Stimulated activated CD4-positive, alpha-beta T cell treated with anti-CD3 and anti-CD28 coated beads, Interleukin-4, amount 100 ng/mL, for 1 hour (primary cell): ENCODE measurements around the gene PIWIL4.
"Not testable (repeated sequence)": the region's sequence is repeated elsewhere in the genome, so short reads cannot be mapped to it uniquely, and the experiment has no call there.

Experiments used
- DNase-seq: peaks from one replicate; pipeline ENCODE4 v3.0.0-alpha.2; 2020

Gene PIWIL4

DNA sequence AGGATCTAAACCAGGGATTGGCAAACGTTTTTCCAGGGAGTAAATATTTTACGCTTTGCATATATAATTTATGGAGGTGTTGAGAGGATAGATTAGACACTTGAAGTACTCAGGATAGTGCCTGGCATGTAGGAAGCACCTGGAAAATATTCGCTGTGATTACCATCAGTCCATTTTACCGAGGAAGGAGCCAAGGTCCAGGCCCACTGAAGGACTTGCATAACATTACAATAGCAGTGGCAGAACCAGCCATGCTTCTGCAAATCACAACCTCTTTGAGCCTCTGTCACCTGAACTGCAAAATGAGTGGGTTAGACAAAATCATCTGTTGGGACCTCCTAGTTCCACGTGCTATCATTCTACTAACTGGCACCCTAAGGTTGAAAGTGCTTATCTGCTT, 18.0 kb upstream of the PIWIL4 start:
- DNase-seq, result no peak

DNA sequence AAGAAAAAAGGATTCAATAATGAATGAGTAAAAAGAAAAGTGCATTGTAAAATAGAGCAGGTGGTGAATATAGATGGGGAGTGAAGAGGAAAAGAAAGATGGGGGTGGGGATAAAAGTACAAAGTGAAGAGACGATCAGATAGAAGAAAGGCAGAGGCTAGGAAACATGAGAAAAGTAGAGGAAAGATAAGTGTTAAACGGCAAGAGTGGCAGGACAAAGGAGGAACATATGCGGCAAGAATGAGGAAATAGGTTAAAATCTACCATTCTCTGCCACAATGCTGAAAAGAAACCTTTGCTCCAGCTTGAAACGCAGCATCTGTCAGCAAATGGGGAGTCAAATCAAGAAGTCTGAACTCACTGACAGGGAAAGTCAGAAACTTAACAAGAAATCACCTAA, 16.7 kb upstream of the PIWIL4 start:
- DNase-seq, result no peak

DNA sequence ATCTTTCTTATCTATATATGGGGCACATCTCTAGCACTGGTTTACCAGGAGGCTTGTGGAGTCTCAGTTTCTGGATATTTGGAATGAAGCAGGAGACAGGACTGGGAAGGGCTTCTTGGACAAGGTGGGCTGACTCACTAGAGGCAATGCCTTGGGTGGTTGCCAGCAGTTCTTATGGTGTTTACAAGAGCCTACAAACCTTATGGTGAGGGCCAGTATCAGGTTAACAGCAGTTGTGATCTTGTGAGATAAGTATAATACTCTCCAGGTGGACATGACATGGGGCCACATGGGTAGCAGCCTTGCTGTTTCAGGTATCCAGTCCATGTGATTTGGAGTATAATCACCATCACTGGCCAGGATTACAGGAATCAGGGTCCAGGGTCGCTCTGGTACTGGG, 13.2 kb upstream of the PIWIL4 start:
- DNase-seq, result no peak

DNA sequence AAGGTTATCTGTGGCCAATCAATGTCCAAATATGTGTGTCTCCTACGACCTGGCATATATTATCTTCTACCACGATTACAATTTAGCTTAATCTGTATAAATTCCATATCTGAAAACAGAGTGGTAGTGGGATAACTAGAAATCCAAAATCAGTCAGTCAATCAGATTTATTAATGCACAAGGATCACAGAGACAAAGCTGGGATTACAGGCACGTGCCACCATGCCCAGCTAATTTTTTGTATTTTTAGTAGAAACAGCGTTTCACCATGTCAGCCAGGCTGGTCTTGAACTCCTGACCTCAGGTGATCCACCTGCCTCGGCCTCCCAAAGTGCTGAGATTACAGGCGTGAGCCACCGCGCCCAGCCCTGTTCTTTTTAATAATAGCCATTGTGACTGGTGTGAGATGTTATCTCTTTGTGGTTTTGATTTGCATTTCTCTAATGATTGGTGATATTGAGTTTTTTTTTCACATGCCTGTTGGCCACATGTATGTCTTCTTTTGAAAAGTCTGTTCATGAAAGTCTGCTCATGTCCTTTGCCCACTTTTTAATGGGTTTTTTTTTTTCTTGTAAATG, 11.3 kb upstream of the PIWIL4 start:
- not testable (repeated sequence) for DNase-seq

DNA sequence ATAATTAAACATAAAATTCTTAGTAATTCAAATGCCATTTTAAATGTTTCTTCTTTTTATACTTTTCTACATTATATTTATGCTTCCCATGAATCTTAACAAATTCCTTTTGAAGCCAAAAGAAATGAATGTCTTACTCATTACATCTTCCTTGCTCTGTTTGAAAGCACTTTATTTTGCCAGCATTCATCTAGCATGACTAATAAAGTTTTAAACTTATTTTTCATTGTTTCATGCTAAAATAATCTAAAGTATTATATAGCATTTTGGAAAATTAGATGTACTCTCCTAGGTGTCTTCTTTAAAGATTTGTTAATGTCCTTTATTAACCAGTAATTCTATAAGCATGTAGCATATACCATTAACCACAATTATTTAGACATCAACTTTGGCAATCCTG, 9.7 kb upstream of the PIWIL4 start:
- DNase-seq, result no peak

DNA sequence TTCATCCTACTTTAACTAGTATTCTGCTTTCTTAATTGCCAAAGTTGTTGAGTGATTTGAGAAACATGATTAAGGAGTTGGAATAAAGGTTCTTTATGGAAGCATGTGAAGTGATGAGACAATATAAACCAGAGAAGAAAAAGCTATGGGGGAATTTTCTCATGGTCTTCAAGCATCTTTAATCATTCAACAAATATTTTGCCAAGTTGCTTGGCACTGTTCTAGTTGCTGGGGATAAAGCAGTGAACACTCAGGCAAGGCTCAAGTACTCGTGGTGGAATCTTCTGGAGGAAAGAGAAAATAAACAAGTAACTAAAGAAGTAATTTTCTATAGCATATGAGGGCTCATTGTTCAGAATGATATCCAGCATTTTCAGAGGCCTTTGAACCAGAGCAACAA, 9.2 kb upstream of the PIWIL4 start:
- no peak for DNase-seq

DNA sequence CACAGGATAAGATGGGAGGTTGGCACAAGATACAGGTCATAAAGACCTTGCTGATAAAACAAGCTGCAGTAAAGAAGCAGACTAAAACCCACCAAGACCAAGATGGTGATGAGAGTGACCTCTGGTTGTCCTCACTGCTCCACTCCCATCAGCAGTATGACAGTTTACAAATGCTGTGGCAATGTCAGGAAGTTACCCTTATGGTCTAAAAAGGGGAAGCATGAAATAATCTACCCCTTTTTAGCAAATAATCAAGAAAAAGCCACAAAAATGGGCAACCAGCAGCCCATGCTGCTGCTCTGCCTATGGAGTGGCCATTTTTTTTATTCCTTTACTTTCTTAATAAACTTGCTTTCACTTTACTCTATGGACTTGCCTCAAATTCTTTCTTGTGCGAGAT, 8.7 kb upstream of the PIWIL4 start:
- DNase-seq, result no peak

DNA sequence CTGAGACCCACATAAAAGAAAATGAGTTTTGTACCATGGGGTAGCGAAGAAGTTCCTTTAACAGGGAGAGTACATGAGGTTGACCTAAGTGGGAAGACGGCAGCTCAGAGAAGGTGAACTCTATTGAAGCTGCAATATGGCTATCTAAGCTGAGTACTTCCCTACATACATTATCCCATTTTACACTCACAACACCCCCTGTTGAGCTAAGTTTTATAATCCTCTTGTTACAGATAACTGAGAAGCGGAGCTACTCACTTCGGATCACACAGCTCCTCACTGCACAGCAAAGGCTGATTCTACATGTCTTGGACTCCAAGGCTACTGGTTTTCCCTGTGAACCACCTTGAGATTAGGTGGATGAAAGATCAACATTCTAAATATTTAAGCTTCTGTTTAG, 8.2 kb upstream of the PIWIL4 start:
- no peak for DNase-seq

DNA sequence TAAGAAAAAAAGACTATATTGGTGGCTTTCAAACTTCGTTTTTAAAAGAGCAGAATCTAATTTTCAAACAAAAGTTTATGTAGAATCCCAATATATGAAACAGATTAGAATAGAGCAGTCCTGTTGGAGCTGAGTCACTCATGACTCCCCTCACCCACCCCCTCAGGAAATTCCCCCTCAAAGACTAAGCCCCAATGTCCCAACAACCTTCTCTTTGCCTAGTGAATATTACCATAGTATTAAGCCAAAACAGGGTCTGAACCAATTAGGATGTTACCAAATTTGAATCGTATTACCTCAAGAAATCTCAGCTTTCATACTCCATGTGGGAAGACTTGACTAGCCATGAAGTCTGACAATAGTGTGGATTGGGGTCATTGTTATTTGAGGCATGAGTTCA, 7.8 kb upstream of the PIWIL4 start:
- DNase-seq, result no peak

DNA sequence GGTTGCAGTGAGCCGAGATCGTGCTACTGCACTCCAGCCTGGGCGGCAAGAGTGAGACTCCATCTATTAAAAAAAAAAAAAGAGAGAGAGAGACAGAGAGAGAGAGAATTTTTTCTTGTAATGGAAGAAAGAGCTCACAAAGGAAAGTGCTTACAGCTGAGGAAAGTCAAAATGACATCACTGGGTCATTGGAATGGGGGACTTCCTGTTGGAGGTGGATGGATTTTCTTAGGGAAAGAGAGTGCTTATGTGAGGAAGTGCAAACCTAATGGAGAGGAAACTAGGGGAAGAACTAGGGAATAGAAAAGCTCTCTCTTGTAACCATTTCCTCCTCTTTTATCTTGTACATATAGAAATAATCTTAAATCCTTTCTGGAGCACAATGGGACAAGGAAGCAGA, 6.3 kb upstream of the PIWIL4 start:
- DNase-seq, result no peak

DNA sequence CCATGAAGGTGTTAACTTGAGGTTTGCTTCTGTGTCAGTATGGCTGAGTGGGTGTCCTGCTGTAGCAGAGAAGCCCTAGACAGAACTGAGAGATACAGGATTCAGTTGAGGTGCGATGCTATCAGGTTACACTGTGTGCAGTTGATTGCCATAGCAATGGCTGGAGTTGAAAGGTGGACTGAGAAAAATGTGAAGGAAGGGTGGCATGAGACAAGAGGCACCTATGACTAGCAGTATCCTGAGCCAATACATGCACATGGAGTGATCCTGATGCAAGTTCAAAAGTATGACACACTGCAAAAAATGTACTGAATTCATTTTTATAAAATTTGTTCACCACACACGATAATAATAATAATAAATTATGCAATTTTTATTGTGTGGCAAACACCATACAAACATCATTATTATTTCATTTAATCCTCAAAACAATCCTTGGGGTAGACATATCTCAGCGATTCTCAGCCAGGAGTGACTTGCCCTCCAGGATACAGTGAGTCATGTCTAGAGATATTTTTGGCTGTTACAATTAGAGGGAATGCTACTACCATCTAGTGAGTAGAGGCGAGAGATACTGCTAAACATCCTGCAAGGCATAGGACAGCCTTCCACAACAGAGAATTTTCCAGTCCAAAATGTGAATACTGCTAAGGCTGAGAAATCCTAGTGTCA, 3.9 kb upstream of the PIWIL4 start:
- DNase-seq, result no peak

DNA sequence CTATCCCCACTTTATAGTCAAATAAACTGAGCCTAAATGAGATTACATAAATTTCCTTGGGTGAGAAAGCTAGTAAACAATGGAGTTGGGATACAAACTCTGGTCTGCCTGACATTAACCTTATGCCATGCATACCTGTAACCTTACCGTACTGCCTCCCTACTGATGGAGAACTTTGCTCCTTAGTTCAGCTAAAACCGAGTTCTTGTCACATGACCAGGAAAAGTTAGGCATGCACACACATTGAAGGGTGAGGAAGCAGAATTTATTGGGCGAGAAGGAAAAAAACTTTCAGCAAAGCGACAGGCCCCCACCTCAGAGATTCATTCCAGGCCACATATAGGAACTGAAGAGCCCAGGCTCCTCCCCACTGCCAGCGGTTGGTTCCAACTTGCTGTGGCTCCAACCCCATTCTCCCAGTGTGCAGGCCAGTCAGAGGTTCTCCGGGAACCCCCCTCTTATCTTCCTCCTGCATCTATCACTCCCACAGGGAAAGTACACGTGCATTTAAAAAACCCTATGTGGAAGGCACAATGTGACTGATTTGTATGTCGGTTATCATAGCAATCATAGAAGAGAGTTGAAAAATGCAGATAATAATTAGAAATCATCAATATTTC, 3.2 kb upstream of the PIWIL4 start:
- no peak for DNase-seq

DNA sequence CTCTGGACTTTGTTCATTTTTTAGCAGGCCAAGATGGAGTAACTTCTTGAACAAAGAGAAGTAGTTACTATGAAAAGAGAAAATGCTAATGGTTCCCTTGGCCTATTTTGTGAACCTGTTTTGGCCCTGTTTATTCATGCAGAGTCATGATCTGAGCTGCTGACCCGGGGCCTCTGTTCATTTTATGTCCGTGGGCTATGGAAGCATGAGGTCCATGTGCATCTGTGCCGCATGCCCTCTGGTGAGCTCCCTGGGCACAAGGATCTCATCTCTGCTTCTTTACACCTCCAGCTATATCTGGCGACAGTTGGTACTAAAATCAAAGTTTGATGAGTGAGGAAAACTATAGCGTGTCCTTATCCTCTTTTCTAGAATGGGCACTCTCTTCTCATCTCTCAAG, 1.0 kb downstream of the PIWIL4 start:
- DNase-seq, result no peak

DNA sequence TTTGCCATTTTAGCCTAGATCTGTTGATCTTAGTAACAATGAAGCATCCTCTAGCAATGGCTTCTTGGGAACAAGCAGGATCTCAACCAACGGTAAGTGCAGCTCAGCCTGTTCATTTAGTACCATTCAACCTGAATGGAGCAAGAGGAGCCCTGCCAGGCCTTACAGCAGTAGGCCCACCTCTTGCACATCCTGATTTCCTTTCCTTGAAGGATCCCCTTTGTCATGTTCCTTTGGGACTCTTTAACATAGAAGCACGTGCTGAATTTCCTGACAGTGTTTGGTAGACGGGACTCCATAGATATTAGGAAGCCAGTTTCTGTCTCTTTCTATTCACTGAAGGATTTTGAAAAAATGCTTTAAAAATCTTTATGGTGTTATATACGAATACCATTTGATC, 1.5 kb downstream of the PIWIL4 start:
- no peak for DNase-seq

DNA sequence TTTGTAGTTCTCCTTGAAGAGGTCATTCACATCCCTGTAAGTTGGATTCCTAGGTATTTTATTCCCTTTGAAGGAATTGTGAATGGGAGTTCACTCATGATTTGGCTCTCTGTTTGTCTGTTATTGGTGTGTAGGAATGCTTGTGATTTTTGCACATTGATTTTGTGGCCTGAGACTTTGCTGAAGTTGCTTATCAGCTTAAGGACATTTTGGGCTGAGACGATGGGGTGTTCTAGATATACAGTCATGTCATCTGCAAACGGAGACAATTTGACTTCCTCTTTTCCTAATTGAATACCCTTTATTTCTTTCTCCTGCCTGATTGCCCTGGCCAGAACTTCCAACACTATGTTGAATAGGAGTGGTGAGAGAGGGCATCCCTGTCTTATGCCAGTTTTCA, 5.8 kb downstream of the PIWIL4 start:
- DNase-seq, result not testable (repeated sequence)

DNA sequence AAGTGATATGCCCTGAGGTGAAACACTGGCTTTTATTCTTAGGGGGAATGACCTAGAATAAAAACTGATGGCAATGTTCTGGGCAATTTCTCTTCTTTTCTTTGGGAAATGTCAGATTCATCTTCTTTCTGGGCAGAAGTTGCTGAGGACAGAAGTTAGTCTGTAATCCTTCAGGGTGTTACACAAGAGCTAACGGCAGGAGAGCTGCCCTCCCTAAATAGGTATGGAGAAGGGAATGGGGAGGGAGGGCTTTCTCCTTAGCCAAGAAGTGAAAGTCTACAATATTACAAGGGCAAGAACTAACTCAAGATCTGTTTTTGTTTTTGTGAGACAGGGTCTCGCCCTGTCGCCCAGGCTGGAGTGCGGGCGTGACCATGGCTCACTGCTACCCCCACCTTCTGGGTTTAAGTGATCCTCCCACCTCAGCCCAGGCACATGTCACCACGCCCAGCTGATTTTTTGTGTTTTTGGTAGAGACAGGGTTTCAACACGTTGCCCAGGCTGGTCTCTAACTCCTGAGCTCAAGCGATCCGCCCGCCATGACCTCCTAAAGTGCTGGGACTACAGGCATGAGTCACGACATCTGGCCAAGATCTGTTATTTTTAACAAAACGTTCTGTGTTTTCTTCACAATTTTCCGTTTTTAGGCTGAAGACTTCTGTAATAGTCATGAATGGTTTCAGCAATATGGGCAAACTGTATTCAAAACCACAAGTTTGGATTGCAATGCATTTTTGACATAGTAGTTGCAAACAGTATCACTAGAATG, 7.2 kb downstream of the PIWIL4 start:
- no peak for DNase-seq

DNA sequence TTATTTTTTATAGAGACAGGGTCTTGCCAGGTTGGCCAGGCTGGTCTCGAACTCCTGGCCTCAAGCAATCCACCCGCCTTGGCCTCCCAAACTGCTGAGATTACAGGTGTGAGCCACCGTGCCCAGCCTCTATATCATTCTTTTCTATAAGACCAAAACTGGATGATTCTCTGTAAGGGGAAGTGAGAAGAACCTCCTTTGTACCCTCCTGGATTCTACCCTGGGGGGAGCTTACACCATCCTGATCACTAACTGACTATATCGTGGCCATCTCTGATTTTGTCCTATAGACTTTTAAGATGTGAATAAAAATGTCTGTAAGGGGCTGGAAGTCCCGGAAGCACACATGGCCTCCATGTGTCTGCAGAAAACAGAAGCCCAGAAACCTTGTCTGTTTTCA, 9.1 kb downstream of the PIWIL4 start:
- no peak for DNase-seq

DNA sequence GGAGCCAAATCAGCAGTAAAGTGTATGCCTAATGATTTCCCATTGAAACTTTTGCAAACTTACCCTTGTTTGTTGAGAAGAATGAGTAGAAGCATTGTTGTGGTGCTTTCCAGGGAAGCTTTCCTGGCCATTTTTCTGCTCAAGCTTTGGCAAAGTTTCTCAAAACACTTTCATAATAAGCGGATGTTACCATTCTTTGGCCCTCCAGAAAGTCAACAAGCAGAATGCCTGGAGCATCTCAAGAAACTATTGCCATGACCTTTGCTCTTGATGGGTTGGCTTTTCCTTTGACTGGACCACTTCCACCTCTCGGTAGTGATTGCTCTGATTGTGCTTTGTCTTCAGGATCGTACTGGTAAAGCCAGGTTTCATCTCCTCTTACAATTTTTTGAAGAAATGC, 10.7 kb downstream of the PIWIL4 start:
- DNase-seq, result no peak

DNA sequence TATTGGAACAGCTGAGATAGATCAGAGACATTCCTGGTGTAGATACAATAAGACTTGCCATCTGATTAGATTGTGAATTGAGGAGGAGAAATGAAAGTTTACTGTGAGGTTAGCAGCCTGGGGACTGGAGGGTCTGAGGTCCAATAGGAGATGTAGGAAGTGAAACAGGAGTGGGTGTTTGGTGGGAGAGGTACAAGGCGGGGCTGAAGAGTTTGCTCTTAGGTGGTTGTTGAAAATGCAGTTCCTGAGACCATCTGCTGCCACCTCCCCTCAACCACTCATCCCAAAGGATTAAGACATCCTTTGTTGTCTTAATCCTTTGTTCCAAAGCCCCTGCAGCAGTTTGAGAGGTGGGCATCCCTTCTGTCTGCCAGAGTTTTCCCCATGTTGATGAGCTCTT, 14.8 kb downstream of the PIWIL4 start:
- DNase-seq, result no peak

DNA sequence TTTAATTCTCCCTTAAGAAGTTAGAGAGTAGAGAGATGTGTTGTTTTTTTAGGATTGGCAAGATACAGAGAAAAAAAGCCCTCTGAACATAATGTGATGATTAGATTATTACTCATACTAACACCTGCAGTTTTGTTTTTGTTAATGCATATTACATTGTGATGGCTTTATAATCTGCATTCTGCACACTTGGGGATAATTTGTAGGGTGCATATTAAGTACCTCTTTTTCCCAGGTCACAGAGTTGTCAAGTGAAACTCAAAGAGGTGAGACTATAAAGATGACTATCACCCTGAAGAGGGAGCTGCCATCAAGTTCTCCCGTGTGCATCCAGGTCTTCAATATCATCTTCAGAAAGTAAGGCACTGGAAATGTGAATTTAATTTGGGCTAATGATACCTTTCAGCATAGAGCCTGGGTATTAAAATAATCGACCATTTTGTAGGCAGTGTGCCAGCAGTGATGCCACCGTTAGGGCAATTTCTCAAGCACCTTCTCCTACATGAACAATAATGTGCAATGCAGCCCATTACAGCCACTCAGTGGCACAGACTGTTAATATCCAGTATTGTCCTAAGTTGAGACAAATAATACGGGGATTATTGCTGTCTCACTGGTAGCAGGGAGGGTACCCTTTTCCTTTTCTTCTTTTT, 16.2 kb downstream of the PIWIL4 start:
- DNase-seq, result no peak

DNA sequence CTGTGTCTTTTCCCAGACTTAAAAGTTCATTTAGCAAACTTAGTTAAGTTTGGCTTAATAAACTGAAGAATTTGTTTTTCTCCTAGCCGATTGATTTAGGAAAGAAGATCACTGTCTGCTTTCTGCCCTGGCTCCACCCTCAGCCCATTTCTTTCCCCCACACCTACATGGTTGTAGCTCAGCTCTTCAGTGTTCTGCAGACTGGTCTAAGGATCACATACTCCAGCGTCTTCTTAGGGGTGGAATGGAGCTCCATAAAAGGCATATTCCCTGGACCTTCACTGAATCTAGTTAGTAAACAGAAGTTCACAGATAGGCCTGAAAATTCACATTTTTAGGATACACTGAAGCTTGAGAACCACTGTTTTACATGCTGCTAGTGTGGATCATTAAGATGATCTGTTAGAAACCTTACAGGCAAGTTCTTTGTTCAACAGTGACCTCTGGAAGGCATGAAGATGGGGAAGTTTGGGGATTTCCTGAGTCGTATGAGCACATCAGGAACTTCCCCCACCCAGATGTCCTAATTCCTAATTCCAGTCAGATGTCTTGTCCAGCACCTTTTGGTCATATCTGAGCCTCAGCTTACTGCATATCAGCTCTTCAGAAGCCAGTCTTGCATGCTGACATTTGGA, 16.8 kb downstream of the PIWIL4 start:
- DNase-seq, result no peak

DNA sequence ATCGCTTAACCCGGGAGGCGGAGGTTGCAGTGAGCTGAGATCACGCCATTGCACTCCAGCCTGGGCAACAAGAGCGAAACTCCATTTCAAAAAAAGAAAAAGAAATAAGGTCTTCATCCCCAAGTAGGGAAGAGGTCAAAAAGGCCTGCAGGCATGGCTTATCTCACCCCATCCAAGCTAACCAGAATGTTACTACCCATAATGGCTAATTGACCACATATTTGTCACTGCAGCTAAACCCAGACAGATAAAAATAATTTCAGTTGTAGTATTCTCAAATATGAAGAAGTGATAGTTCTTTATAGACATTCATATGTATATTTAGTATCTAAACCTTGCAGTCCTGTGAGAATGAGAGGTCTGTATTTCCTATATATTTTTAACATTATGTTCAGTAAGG, 17.8 kb downstream of the PIWIL4 start:
- DNase-seq, result no peak

DNA sequence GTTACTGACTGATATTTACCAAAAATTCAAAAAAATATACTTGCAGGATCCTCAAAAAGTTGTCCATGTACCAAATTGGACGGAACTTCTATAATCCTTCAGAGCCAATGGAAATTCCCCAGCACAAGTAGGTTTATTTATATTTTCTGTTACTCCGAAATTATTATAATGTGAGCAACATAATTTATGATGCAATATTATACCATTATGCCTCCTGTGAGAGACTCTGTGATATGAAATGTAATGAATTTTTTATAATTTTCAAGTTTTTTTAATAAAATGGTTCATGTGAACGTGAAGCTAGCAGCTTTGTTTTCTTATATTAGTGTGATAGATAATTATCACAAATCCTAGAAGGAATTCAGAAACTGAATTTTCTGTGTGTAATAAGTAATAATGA, 18.2 kb downstream of the PIWIL4 start:
- no peak for DNase-seq
